ENCODE measurements around the gene CRABP2. TPM values are rescaled to one million over a fixed set of nuclear protein-coding genes. Genes with fewer than 3 reads are reported as not detected.
A peak's percentile ranks its signal among the peaks of the same experiment; 100 is the strongest.

CRABP2 gene
- total RNA-seq (2014; rRNA removed; shearing (Covaris generic)), result 5.4 and 6.3 TPM in 2 replicates

DNA sequence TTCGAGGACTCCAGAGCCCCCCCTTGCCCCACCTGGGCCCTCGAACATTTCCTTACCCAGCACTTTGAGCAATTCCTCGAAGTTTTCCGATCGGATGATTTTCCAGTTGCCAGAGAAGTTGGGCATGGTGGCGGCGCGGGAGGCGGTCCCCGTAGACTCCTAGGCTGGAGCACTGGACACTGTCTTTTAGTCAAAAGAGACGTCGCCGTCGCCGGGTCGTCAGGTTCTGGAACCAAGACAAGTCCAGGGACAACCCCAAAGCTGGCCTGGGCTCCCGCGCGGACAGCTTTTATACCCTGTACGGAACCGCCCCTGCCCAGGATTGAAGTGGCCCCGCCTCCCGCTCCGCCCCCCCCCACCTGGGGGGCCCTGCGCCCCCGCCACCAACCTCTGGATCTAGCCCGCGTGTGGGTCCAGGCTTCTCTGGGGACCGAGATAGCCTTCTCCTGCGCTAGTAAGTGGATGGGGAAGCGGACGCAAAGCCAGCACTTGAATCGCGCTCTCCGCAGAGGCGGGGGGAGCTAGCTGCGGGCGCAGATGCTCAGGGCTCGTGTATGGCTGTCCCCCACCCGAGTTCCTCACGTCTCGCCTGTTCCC, at the start of gene CRABP2:
TSS of gene CRABP2 (minus strand) at position 263 of the 597 bp plus-strand sequence. CDS start at position 126, 137 bp downstream.
- no peak for DNase-seq (ENCODE audit: low spot score)

GRCh38 chr1:156754219-156754618, 48.8 kb upstream of the CRABP2 start:
- DNase-seq (ENCODE audit: low spot score), result no peak

- no peak for DNase-seq (ENCODE audit: low spot score)
These were observed 47.6 kb upstream of the CRABP2 start for GRCh38 chr1:156752843-156753482.

- DNase-seq (ENCODE audit: low spot score), result peak; percentile 84
These were observed 46.5 kb upstream of the CRABP2 start for GRCh38 chr1:156751757-156752481.

DNA sequence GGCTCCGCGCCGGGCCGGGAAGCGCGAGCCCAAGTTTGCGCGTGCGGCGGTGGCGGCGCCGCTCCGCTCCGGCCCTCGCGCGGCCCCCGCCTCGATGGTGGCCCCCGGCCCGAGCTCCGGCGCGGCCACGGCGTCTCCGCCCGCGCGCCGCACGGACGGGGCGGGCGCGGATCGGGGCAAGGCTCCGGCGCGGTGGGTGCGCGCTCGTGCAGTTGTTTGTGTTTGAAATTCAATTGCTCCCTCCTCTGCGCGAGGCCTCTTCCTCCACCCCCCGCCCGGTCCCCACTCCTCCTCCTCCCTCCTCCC, 46.0 kb upstream of the CRABP2 start, which contains the start of gene HDGF:
TSS of gene HDGF (minus strand) at position 225 of the 306 bp plus-strand sequence. CDS start 246 bp downstream, outside the sequence.
- no peak for DNase-seq (ENCODE audit: low spot score)

DNA sequence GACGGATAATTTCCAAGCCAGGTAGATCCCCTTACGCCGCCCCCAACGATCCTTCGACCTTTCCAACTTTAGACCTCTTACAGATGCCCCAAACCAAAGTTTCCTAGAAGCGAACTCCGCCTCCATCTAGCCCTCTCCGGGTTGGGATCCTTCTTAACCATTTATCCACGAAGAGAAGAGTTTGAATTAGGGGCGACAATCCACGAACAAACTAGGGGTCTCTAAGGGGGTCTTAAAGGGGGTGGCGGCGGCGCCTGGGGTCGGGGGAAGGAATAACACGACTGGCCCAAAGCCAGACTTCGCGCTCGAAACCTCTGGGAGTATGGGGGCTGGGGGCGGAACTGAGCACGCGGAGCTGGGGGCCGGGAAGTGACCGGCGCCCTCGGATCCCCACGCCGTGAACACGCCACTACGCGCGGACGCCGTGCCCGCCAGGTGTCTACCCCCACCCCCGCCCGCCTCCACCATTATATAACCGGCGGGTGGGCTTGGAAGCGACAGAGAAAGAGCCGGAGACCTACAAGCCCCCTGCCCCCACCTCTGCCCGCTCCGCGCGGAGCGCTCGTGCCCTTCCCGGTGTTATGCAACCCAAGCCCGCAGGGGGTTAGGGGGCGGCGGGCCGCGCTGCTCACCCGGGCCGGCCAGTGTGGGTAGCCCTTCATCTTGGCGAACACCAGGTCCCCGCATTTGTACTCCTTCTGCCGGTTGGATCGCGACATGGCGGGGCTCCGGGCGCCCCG, 45.5 kb upstream of the CRABP2 start:
- DNase-seq (ENCODE audit: low spot score), result no peak

- DNase-seq (ENCODE audit: low spot score), result peak; percentile 26
These were observed 44.8 kb upstream of the CRABP2 start for GRCh38 chr1:156750191-156750672.

GRCh38 chr1:156749419-156750118, 44.2 kb upstream of the CRABP2 start:
- DNase-seq (ENCODE audit: low spot score), result no peak

DNA sequence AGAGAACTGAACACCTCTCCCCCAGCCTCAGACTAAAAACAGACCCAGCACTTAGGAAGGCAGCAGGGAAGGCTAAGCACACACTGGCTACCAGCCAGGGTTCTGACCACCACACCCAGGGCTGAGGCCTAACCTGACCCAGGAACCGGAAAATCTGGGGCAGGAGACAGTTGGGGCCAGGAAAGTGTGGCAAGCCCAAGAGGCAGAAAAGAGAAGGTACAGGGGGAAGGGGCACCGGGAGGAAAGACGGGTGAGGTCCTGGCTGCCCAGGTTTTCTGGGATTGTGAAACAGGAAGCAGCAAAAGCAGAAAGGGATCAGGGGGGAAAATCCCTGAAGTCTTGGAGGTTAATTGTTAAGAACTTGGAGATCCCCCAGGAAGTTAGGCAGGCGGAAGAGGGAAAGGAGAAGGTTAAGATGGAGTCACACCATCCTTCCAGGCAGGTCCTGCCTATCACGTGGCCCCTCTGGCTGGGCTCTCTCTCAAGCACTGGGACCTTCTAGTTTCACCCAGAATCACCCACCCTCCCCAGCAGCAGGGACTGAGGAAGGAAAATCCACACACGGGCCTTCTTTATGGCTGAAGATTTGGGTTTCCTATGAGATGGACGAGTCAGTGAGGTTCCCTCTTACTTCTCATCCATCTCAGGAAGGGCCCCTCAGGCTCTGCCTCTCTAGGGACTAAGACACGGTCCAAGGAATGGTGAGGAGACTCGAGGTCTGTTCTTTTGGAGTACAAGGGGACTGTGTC, 43.5 kb upstream of the CRABP2 start:
- DNase-seq (ENCODE audit: low spot score), result peak; percentile 76

- DNase-seq (ENCODE audit: low spot score), result peak; percentile 38
These were observed 42.6 kb upstream of the CRABP2 start for GRCh38 chr1:156747742-156748669.

DNA sequence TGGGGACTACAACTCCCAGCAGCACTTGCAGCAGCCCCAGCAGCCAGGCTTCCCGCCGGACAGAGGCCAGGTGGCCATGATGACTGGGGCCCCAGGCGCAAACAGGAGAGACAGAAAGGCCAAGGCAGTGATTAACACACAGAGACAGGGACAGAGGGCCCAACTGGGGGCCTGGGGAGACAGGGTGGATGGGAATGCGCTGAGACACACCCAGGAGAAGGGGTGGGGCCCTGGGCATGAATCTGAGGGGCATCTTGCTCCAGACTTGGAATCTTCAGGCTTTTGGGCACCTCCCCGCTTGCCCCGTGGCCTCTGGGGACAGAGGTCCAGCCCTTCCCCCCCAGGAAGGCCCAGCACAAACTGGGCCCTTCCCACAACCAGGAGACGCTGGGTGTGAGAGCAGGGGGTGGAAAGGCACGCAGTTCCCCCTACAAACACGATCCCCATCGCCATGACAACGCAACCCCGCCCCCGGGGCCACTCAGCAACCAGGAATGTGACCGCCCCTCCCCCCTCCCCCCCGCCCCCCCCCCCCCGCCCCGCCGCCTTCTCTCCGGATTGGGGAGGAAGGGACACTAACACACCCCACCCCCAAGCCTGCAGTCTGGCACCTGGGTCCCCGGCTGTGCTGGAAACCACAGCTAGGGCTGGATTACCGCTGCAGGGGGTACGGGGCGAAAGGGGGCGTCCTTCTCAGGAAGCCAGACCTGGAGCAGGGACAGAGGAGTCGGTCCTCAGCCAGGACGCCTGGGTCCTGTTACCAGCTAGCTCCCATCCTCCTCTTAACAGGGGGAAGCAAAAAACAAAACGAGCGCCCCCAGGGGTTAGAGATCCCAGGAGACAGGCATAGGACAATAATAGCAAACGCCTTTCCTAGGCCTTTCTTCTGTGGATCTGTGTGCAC, 41.6 kb upstream of the CRABP2 start:
- DNase-seq (ENCODE audit: low spot score), result peak; percentile 95

DNA sequence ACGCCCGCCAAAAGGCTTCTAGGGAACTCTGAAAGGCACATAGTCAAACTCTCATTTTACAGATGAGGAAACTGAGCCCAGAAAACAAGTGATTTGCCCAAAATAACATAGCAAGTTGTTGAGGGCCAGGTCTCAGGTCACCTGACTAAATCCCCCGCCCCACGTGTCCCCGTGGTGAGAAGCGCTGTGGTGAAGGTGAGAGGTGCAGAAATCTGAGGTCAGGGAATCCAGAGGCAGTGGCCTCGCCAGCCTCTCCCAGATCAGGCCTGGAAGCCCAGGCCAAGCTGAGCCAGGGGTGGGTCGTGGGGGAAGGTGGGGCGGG, 41.0 kb upstream of the CRABP2 start:
- no peak for DNase-seq (ENCODE audit: low spot score)

DNA sequence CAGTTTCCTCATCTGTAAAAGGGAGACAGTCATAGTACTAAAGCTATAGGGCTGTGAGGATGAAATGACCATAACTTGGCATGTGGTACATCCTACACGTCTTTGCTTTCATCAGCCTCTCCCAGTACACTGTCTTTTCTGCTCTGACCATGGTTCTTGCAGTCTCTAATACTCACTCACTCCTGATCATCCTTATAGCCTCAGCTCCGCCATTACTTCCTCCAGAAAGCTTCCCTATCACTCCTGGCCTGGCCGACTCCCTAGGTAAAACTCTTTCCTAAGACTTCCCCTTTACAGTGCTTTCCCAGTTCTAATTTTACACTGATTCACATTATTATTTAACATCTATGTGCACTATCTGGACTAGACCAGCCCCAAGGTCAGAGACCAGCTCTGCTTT, 40.5 kb upstream of the CRABP2 start:
- DNase-seq (ENCODE audit: low spot score), result no peak

DNA sequence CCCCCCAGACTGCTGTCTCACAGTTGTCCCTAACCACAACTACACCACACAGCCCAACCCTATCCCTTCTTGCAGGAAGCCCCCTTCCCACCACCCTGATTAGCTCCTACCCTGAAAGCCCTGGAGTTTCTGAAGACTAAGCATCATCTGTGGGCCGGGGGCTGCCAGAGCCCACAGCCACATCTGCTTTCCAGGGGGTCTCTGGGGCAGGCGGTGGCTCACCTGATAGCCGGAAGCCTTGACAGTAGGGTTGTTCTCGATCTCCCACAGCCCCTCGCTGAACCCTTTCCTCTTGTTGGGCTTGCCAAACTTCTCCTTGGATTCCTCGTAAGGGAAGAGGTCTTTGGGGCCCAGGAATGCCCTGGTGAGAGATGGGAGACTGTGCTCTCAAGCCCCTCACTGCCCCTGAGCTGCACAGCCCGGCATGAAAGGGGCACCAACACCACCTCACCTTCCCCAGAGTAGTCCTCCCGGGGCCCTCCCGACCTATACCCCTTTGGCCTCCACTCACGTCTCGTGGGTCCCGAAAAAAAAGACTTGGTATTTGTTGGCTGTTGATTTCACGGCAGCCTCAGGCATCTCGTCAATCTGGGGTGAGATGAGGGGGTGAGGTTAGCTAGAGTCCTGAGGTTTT, 39.5 kb upstream of the CRABP2 start:
- no peak for DNase-seq (ENCODE audit: low spot score)

DNA sequence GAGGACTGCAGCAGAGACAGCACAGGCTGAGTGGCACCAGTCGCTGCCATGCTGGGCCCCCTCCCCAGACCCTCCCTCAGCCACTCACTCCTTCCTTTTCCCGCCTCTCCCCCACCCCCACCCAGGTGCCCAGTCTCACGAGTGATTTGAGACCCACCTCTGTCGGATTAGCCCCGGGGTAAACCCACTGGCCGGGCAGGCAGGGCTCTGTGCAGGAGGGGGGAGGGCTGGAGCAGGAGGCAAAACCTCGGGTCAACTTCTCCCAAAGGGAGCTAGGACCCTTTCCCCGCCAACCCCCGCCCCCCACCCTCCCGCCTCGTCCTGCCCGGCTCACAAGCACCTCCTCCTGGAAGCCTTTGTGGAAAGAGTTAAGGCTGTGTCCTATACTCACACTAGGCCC, 39.0 kb upstream of the CRABP2 start:
- DNase-seq (ENCODE audit: low spot score), result no peak

DNA sequence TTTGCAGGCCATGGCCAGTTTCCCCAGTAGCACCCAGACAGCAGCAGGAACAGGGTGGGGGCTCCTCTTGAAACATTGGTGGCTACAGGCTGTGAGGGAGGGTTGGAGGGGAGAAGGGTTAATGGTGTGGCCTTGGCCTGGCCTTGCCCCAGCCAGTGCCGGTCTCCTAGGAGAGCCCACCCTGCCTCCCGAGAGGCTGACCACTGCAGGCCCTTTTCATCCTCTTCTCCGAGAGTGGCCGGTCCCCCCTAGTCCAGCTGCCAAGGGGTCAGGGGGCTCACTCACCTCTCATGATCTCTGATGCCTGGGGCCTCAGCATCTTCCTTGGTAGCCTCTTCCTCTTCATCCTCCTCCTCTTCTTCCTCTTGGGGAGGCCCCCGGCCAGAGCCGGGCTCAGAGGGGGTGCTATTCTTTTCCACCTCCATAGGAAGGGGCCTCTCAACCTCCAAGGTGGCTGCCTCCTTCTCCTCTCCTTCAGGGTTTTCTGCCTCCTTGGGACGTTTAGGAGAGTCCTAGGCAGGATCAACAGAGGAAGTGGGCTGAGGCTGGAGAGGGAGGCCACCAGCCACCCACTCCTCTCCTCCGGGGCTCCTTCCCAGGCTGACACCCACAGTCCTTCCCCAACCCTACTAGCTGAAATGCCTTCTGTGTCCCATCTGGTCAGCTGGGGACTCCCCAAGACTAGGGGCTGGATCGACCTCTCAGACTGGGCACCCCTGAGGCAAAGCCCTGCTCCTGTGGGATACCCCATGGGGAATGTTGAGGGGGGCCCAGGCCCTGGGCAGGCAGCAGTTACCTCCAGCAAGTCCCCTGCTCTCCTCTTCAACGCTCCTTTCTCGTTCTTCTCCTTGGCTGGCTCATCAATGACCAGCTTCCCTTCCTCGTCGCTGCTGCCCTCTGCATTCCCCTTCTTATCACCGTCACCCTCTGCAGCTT, 38.3 kb upstream of the CRABP2 start:
- no peak for DNase-seq (ENCODE audit: low spot score)

DNA sequence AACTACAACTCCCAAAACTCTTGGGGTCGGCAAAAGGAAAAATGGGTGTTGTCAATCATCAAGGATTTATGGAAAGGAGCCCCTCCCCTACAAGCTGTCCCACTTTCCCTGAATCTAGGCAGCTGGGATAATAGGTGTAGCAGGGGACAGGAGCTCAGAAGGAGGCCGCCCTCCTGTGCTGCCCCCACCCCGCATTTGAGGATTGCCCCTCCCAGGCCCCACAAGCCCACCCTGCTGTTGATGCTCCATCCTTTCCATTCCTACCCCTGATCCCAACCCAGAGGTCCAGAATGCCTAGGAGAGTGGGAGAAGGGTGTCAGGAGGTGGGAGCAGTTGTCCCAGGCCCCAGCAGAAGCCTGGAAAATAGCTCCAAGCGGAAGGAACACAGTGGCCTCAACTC, 37.4 kb upstream of the CRABP2 start:
- no peak for DNase-seq (ENCODE audit: low spot score)
